Measurements from ENCODE around the gene ARHGAP8.

GRCh38 chr22:44883011-44883421 lies 130.6 kb downstream of the ARHGAP8 start:
- no peak for TF ChIP-seq POLR2A (IDR thresholded peaks at IDR 0.05; ENCODE audit: extremely low read depth, insufficient read length)
- TF ChIP-seq CTCF (IDR thresholded peaks at IDR 0.05; ENCODE audit: low read depth, low read length) = no peak
